GM23338 (cell line): ENCODE results near the gene PATE1.

Experiments used
- CREB1 ChIP-seq: fragments of 250-450 bp; sonication (Bioruptor Pico); IDR thresholded peaks from 2 replicates; pipeline ENCODE4 v1.5.0; 2020; ENCODE audit warnings: low read depth, mild to moderate bottlenecking, moderate library complexity
- CTCF ChIP-seq, 2 experiments: fragments of 200-600 bp in 1 of 2; sonication (generic) in 1 of 2; conservative IDR thresholded peaks; 2 replicates each; pipeline versions ENCODE4 v1.5.1 to v1.6.1; 2016 to 2017; ENCODE audit warnings: antibody characterized with exemption in 2 of 2, low read depth in 2 of 2, mild to moderate bottlenecking in 2 of 2, moderate library complexity in 1 of 2
- EZH2 ChIP-seq: fragments of 200-600 bp; sonication (generic); IDR thresholded peaks from one replicate; pipeline ENCODE4 v1.8.0; 2017; ENCODE audit warnings: antibody characterized with exemption, mild to moderate bottlenecking, low read depth; ENCODE audit not compliant: unreplicated experiment
- EZH2phosphoT487 ChIP-seq: fragments of 200-600 bp; sonication (generic); IDR thresholded peaks from one replicate; pipeline ENCODE4 v1.8.1; 2018; ENCODE audit warnings: antibody characterized with exemption; ENCODE audit not compliant: unreplicated experiment
- NANOG ChIP-seq: IDR thresholded peaks from 2 replicates; pipeline ENCODE4 v1.6.1; 2016; ENCODE audit warnings: antibody characterized with exemption, borderline replicate concordance
- POLR2AphosphoS5 ChIP-seq: IDR thresholded peaks from 2 replicates; pipeline ENCODE4 v1.6.1; 2016; ENCODE audit warnings: antibody characterized with exemption, low read depth
- TF ChIP-seq, protein P1 (sequence below): IDR thresholded peaks from 2 replicates; pipeline ENCODE4 v1.6.1; 2016; ENCODE audit warnings: antibody characterized with exemption

- TF ChIP-seq CTCF (conservative IDR thresholded peaks at IDR 0.05; ENCODE audit: low read depth in 2 of 2), result no peak
- TF ChIP-seq POLR2AphosphoS5, result no peak
- TF ChIP-seq CREB1 (CRISPR knock-in tag), result no peak
- TF ChIP-seq EZH2, result no peak
- TF ChIP-seq, protein P1, sequence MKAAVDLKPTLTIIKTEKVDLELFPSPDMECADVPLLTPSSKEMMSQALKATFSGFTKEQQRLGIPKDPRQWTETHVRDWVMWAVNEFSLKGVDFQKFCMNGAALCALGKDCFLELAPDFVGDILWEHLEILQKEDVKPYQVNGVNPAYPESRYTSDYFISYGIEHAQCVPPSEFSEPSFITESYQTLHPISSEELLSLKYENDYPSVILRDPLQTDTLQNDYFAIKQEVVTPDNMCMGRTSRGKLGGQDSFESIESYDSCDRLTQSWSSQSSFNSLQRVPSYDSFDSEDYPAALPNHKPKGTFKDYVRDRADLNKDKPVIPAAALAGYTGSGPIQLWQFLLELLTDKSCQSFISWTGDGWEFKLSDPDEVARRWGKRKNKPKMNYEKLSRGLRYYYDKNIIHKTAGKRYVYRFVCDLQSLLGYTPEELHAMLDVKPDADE, result no peak
- TF ChIP-seq EZH2phosphoT487, result no peak
- TF ChIP-seq NANOG, result no peak
Observed at GRCh38 chr11:125790825-125791224, 44.7 kb downstream of the PATE1 start.
